OCI-LY7 (cell line): Measurements from ENCODE around the gene KCTD5. TPM values are rescaled to one million over a fixed set of nuclear protein-coding genes. Genes with fewer than 3 reads are reported as not detected.

Experiments
- BruUV-seq: library from RNA; stranded (reverse); fragments of 400-500 nt; replicated peaks from 2 replicates; lab custom pipeline; 2021; lab: Mats Ljungman, UMichigan
- CTCF ChIA-PET: fragments of 300-600 bp; sonication (Branson Sonifier 250); formaldehyde crosslinking; loops from one replicate; lab custom pipeline; 2022; ENCODE audit warnings: antibody characterized with exemption; ENCODE audit not compliant: unreplicated experiment; lab: Charles Lee
- POLR2A ChIA-PET: fragments of 300-600 bp; sonication (Branson Sonifier 250); formaldehyde crosslinking; loops from one replicate; lab custom pipeline; 2022; ENCODE audit warnings: antibody characterized with exemption; lab: Charles Lee
- DNase-seq: peaks from one replicate; pipeline ENCODE4 v3.0.0-alpha.2; 2015; ENCODE audit warnings: low spot score
- H2AFZ ChIP-seq: fragments of 200-600 bp; sonication (generic), shearing (Covaris generic); 2 replicates; pipeline ENCODE4 v1.6.1; 2014; ENCODE audit warnings: mild to moderate bottlenecking, antibody characterized with exemption, low read length, moderate library complexity
- H3K27ac ChIP-seq: fragments of 200-600 bp; sonication (generic); 2 replicates; pipeline ENCODE4 v1.5.1; 2014; ENCODE audit warnings: mixed run types, low read depth, mild to moderate bottlenecking, moderate library complexity, low read length, inconsistent platforms; ENCODE audit not compliant: poor library complexity, severe bottlenecking
- H3K36me3 ChIP-seq: fragments of 200-600 bp; sonication (generic); 2 replicates; pipeline ENCODE4 v1.6.1; 2014; ENCODE audit warnings: mild to moderate bottlenecking, antibody characterized with exemption, low read length, moderate library complexity, mixed read lengths; ENCODE audit not compliant: insufficient read depth
- H3K4me1 ChIP-seq: fragments of 200-600 bp; sonication (generic); 2 replicates; pipeline ENCODE4 v1.5.1; 2014; ENCODE audit warnings: mild to moderate bottlenecking, low read length; ENCODE audit not compliant: insufficient read depth, poor library complexity, severe bottlenecking
- H3K4me2 ChIP-seq: fragments of 200-600 bp; sonication (generic); 2 replicates; pipeline ENCODE4 v1.6.1; 2014; ENCODE audit warnings: mild to moderate bottlenecking, low read length
- H3K4me3 ChIP-seq: fragments of 200-600 bp; sonication (generic); 2 replicates; pipeline ENCODE4 v1.5.1; 2014; ENCODE audit warnings: mild to moderate bottlenecking, low read depth, low read length; ENCODE audit not compliant: poor library complexity, severe bottlenecking
- H3K79me2 ChIP-seq: fragments of 200-600 bp; sonication (generic); 2 replicates; pipeline ENCODE4 v1.6.1; 2016; ENCODE audit warnings: low read depth, mild to moderate bottlenecking, low read length, moderate library complexity, mixed read lengths; ENCODE audit not compliant: insufficient read depth
- H3K9me2 ChIP-seq: fragments of 200-600 bp; sonication (generic); 2 replicates; pipeline ENCODE4 v1.6.1; 2016; ENCODE audit warnings: mild to moderate bottlenecking, low read length, mixed read lengths; ENCODE audit not compliant: insufficient read depth
- H3K9me3 ChIP-seq: fragments of 200-600 bp; sonication (generic); 2 replicates; pipeline ENCODE4 v1.6.1; 2014; ENCODE audit warnings: mild to moderate bottlenecking, mixed run types, low read length, mixed read lengths
- H4K20me1 ChIP-seq: fragments of 200-600 bp; sonication (generic); 2 replicates; pipeline ENCODE4 v1.6.1; 2014; ENCODE audit warnings: mild to moderate bottlenecking, antibody characterized with exemption, low read length, moderate library complexity, mixed read lengths; ENCODE audit not compliant: insufficient read depth
- CTCF ChIP-seq: fragments of 200-600 bp; sonication (generic); conservative IDR thresholded peaks from 2 replicates; pipeline ENCODE4 v1.5.1; 2014; ENCODE audit warnings: mild to moderate bottlenecking, antibody characterized with exemption, low read length, moderate library complexity, mixed read lengths
- EZH2phosphoT487 ChIP-seq: fragments of 200-600 bp; sonication (generic); IDR thresholded peaks from 2 replicates; pipeline ENCODE4 v1.6.1; 2018; ENCODE audit warnings: low read depth, borderline replicate concordance, mild to moderate bottlenecking, mixed run types, antibody characterized with exemption, low read length, moderate library complexity, mixed read lengths
- intact Hi-C: fragments of 100-400 bp; cut with micrococcal nuclease; formaldehyde crosslinking; loops from one replicate; pipeline ENCODE4 v1.10.0; 2022; ENCODE audit not compliant: unreplicated experiment
- total RNA-seq, 2 experiments: library from RNA; depleted of rRNA in 1 of 2; stranded (reverse); fragments of >200 nt in 1 of 2; shearing (Covaris generic) in 1 of 2; gene quantifications; 2 replicates each; pipeline ENCODE4 v1.2.3, GENCODE V29; 2014 to 2022

The KCTD5 gene
- total RNA-seq, 2 experiments from 2014 or later: 25.8 to 34.6 TPM

DNA sequence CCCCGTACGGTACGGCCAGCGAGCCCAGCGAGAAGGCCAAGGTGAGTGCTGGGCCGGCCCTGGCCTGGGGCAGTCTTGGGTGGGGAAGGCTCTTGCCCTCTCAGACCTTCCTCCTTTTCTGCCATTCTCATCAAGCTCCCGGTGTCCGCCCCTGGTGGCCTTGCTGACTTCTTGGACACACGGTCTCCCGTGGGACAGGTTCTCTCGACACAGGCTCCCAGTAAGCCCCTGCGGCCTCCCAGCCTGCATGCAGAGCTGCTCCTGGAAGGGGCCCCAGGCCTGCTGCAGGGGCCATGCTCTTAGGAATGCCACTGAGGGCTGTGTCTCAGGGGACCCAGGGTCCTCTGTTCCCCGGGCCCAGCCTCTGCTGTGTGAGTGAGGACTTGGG is 20.1 kb downstream of the KCTD5 start:
- ChIA-PET POLR2A (no interaction called here), CTCF (no interaction called here)
- DNase-seq: no peak
- no TSS peak for BruUV-seq
- H2AFZ ChIP-seq: no peak overlapping the region
- H3K79me2 ChIP-seq: no peaks in the 10 kb centered on the region
- H3K9me3 ChIP-seq: no peaks in the 10 kb centered on the region
- intact Hi-C loops: no loop called here
- H3K27ac ChIP-seq: no peak overlapping the region
- TF ChIP-seq EZH2phosphoT487 (no peak), CTCF (no peak)
- H3K4me3 ChIP-seq: no peak overlapping the region
- no peaks in the 10 kb centered on the region for H4K20me1 ChIP-seq
- H3K4me1 ChIP-seq: no peaks in the 10 kb centered on the region
- H3K36me3 ChIP-seq: peaks cover 34% of the 10 kb centered on the region
- H3K4me2 ChIP-seq: no peak overlapping the region
- no peaks in the 10 kb centered on the region for H3K9me2 ChIP-seq

- H4K20me1 ChIP-seq: no peaks in the 10 kb centered on the region
- no TSS peak for BruUV-seq
- H3K79me2 ChIP-seq: no peaks in the 10 kb centered on the region
- no peak for DNase-seq
- no peak overlapping the region for H2AFZ ChIP-seq
- H3K4me1 ChIP-seq: no peaks in the 10 kb centered on the region
- H3K36me3 ChIP-seq: peaks cover 38% of the 10 kb centered on the region
- H3K27ac ChIP-seq: no peak overlapping the region
- POLR2A ChIA-PET: no interaction called here
- H3K9me2 ChIP-seq: no peaks in the 10 kb centered on the region
- CTCF ChIA-PET: interaction anchor here (0.5 kb wide), 1 partner anchor 257 kb away, joined by 3 read pairs; no protein-coding TSS in a partner anchor
- intact Hi-C loops: no loop called here
- no peaks in the 10 kb centered on the region for H3K9me3 ChIP-seq
- H3K4me2 ChIP-seq: no peak overlapping the region
- H3K4me3 ChIP-seq: no peak overlapping the region
- no peak for TF ChIP-seq EZH2phosphoT487
- TF ChIP-seq CTCF: no peak
Observed at GRCh38 chr16:2702871-2703745, 20.8 kb downstream of the KCTD5 start.
